NOMO-1 (cell line): ENCODE results near the gene RTN4R.
"Not testable (repeated sequence)": the region's sequence is repeated elsewhere in the genome, so short reads cannot be mapped to it uniquely, and the experiment has no call there.

ENCODE experiments used
- DNase-seq, 2 experiments: peaks; one replicate each; lab custom pipeline; 2025; ENCODE audit not compliant: unreplicated experiment in 2 of 2; lab: John Stamatoyannopoulos, UW

RTN4R gene

GRCh38 chr22:20305894-20306645, 38.0 kb upstream of the RTN4R start:
- no peak for DNase-seq

- DNase-seq, result not testable (repeated sequence)
Measured at GRCh38 chr22:20305230-20305893, 37.2 kb upstream of the RTN4R start.

GRCh38 chr22:20304646-20305045, 36.5 kb upstream of the RTN4R start:
- DNase-seq, result no peak

- DNase-seq, result not testable (repeated sequence)
Measured at GRCh38 chr22:20303229-20303534, 35.1 kb upstream of the RTN4R start.

DNA sequence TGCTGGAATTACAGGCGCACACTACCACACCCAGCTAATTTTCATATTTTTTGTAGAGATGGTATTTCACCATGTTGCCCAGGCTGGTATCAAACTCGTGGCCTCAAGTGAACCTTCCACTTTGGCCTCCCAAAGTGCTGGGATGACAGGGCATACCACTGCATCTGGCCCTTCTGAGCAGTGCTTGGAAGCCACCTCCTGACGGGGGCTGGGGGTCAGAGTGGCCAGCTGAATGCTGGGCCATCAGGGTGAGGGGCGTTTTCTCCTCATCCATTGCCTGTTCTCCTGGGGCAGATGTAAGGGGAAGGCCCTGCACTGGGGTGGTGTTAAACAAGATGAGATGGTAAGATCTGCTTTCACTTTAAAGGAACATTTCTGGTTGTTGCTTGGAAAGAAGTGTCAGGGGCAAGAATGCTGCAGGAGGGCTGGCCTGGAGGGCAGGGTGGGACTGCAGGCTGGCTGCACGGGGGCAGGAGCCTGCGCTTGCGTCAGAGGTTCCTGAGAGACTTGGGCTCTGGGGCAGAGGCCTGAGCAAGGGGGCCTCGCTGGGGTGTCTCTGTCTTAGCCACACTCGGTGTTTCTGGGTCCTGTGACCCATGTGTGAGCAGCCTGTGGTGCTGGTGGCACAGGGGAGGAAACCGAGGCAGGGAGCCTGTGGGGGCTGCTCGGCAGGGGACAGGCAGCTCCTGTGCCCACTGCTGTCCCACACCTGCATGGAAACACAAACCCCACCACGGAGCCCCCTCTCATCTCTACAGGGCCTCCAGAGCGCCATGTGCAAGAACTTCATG, 34.5 kb upstream of the RTN4R start:
- DNase-seq, result no peak

- peak; percentile 42 to 46 for DNase-seq
Measured at GRCh38 chr22:20299746-20300136, 31.6 kb upstream of the RTN4R start.

GRCh38 chr22:20298803-20299745, 31.0 kb upstream of the RTN4R start:
- DNase-seq, result peak; percentile 76 to 80

- DNase-seq, result no peak
Measured at GRCh38 chr22:20298110-20298802, 30.1 kb upstream of the RTN4R start.

DNA sequence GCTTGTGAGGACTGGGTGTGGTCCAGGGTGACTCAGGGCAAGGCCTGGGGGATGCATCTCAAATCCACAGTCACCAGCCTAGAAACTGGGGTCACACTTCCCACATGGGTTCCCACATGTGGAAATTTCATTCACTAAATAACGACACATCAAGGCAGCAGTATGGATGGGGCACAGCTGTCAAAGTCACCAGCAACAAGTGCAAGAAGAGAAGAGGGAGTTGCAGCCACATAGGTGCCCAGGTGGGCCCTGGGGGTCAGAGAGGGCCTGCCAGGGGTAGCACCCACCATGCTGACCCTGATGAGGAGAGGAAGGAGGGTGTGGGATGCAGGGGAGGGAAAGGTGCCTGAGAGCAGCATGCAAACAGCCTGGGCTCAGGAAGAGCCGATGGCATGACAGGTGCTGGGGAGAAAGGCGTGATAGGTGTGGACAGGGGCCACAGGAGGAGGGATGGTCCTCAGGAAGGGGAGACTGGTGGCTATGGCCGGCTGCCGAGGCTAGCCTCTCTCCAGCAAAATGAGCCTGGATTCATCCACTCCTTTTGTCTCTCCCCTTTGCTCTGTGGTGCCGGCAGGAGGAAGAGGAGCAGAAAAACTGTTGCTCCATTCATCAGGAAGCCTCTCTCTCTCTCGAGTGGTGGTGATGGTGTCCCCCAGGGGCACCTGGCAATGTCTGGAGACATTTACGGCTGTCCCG, 29.4 kb upstream of the RTN4R start:
- DNase-seq, result no peak

- DNase-seq, result no peak
Measured at GRCh38 chr22:20296598-20296997, 28.5 kb upstream of the RTN4R start.

DNA sequence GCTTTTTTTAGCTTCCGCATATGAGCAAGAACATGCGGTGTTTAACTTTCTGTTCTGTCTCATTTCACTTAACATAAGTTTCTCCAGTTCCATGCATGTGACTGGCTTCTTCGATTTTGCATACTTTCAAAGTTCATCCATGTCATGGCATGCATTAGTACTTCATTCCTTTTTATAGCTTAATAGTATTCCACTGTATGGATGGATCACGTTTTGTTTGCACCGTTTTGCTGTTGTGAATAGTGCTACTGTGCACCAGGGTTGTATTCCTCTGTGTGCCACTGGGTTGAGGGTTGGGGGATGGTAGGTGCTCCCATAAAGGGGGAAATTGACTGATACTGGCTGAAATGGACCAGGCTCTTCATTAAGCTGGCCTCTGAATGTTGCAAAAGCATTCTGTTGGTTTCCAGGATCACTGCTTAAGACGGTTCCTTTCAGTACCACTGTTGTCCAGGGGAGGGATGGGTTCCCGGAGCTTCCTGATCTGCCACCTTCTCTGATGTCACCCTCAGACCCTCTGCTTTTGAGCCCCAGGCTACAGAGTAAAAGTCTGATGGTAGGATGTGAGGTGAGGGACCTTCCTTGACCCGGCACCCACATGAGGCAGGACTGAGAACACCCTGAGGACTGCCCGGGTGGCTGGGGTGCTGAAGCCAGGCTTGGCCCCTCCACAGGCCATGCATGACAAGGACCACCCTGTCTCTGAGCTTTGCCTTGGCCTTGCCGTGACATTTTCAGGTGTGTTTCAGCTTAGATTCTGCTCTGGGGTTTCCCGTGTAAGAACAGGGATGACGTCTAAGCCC, 27.3 kb upstream of the RTN4R start:
- no peak for DNase-seq

DNA sequence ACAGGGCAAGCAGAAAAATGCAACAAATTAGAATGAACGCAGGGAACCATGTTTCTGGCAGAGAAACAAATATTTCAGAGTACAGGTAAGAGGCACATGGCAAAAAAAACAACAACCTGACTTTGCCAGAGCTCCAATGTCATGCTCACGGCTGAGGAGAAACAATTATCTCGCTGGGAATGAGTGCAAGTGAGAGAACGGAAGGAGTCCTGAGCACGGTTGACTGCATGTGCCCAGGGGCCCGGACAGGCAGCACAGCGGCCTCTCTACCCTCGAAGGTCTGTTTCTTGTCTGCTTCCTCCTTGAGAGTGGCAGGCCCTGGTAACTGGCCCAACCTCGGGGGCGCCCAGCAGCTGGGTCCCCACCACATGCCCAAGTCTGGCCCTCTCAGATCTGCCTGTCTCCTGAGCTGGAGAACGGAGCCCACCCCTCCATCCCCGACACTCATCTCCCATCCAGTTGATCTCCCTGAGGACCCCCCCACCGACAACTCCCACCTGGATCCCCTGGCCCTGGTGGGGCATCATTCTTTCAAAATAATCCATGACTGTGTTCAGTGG, 24.6 kb upstream of the RTN4R start:
- no peak for DNase-seq

GRCh38 chr22:20292108-20292507, 24.0 kb upstream of the RTN4R start:
- no peak for DNase-seq

DNA sequence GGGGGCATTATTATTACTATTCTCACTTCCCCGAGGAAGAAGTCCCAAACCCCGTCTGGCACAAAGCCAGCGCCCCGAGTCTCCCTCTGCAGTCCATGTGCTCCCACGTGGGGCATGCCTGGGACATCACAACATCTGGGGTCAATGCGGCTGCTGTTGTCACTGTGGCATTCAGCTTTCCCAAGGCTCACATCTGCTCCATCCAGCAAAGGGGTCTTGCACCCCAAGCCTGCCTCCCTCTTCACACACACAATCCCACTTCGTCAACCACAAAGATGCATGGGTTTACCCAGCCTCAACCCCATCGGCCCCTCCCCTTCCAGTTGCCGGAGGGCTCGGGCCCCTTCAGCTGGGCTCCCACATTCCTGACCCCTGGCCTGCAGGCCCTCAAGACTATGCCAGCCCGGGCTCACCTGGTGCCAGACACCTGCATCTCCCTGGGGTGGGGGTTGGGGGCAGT, 23.5 kb upstream of the RTN4R start:
- no peak for DNase-seq

DNA sequence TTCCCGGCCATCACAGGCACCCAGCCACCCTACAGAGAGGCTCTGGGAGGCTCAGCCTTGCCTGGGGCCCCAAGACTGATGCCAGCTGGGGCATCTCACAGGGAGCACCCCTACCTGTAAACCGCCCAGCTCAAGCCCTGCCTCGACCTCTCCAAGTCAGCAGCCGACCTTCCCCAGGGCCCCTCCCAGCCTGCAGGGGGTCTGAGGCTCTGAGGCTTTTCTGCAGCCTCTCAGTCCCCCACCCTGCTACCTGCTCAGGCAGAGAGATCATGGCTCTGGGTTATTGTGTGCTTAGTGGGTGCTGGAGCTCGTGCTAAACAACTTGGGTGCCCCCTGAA, 23.1 kb upstream of the RTN4R start:
- DNase-seq, result no peak

DNA sequence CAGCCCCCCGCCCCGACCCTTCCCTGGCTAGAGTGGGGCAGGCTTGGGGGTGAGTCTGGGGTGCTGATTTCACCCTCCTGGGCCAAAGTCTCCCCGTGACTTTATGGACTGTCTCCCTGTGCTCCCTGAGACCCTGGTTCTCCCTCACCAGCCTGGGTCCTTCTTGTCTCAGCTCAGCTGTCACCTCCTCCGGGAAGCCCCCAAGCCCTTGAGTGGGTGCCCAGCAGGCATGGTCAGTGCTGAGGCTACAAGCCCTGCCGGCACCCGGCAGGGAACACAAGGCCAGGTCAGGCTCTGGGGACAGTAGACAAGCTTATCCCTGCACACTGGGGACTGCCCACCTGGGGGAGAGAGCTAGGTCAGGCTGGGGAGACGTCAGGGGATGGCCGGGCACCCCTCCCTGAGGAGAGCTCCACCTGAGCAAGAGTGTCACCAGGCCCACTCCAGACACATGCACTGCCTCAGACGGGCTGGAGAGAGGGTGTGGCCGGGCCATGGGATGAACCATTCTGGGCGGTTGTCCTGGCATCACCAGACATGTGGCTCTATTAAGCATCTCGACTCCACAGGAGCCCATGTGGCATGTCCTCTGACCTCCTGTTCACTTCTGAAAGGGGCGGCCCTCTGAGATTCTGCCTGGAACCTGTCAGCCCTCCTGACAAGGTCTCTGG, 22.6 kb upstream of the RTN4R start:
- DNase-seq, result no peak

GRCh38 chr22:20290045-20290392, 21.9 kb upstream of the RTN4R start:
- no peak for DNase-seq
